Glutamatergic neuron (in vitro differentiated cells): ENCODE measurements around the gene CKS1B. TPM values are rescaled to one million over a fixed set of nuclear protein-coding genes. Genes with fewer than 3 reads are reported as not detected.

Source experiments
- DNase-seq: peaks from one replicate; pipeline ENCODE4 v3.0.0; 2022
- H3K27ac Mint-ChIP-seq: one replicate; pipeline ENCODE4 v1.8.0; 2020; ENCODE audit warnings: mild to moderate bottlenecking, mixed read lengths, inconsistent platforms; ENCODE audit not compliant: unreplicated experiment
- H3K27me3 Mint-ChIP-seq: one replicate; pipeline ENCODE4 v1.8.0; 2020; ENCODE audit warnings: mild to moderate bottlenecking, moderate library complexity, mixed read lengths, inconsistent platforms; ENCODE audit not compliant: unreplicated experiment
- H3K36me3 Mint-ChIP-seq: one replicate; pipeline ENCODE4 v1.8.0; 2020; ENCODE audit warnings: mild to moderate bottlenecking, mixed read lengths, inconsistent platforms; ENCODE audit not compliant: unreplicated experiment
- H3K4me1 Mint-ChIP-seq: one replicate; pipeline ENCODE4 v1.8.0; 2020; ENCODE audit warnings: mild to moderate bottlenecking, low read depth, mixed read lengths, inconsistent platforms; ENCODE audit not compliant: unreplicated experiment
- H3K4me3 Mint-ChIP-seq: one replicate; pipeline ENCODE4 v1.8.0; 2020; ENCODE audit warnings: mild to moderate bottlenecking, mixed read lengths, inconsistent platforms; ENCODE audit not compliant: unreplicated experiment
- H3K9me3 Mint-ChIP-seq: one replicate; pipeline ENCODE4 v1.8.0; 2020; ENCODE audit warnings: mild to moderate bottlenecking, moderate library complexity, mixed read lengths, inconsistent platforms; ENCODE audit not compliant: unreplicated experiment
- CTCF ChIP-seq: fragments of 200-600 bp; sonication (generic); IDR thresholded peaks from one replicate; pipeline ENCODE4 v1.5.0; 2021; ENCODE audit not compliant: partially characterized antibody, unreplicated experiment
- total RNA-seq: library from RNA; stranded (reverse); fragmentation: NEBNext Ultra II Directional; extraction: Animal tissue kit (Norgen Biotek cat#: 25700); gene quantifications from one replicate; pipeline ENCODE4 v1.2.1, GENCODE V29; 2021; ENCODE audit not compliant: unreplicated experiment

CKS1B gene
- total RNA-seq, 1 donor from 2014 or later: 22.8 TPM

- no peaks in the 10 kb centered on the region for H3K36me3 Mint-ChIP-seq
- TF ChIP-seq CTCF: no peak
- peaks cover 7% of the 10 kb centered on the region for H3K9me3 Mint-ChIP-seq
- H3K27me3 Mint-ChIP-seq: peaks cover 3% of the 10 kb centered on the region
- H3K4me3 Mint-ChIP-seq: peak overlapping the region; percentile 32
- peaks cover 14% of the 10 kb centered on the region for H3K4me1 Mint-ChIP-seq
- no peak for DNase-seq
- H3K27ac Mint-ChIP-seq: no peak overlapping the region
These were observed 10.8 kb upstream of the CKS1B start for GRCh38 chr1:154963643-154964042.

- peaks cover 9% of the 10 kb centered on the region for H3K9me3 Mint-ChIP-seq
- no peaks in the 10 kb centered on the region for H3K36me3 Mint-ChIP-seq
- no peak for DNase-seq
- no peak for TF ChIP-seq CTCF
- no peak overlapping the region for H3K27ac Mint-ChIP-seq
- H3K27me3 Mint-ChIP-seq: peaks cover 4% of the 10 kb centered on the region
- H3K4me3 Mint-ChIP-seq: no peak overlapping the region
- peaks cover 18% of the 10 kb centered on the region for H3K4me1 Mint-ChIP-seq
These were observed 10.1 kb upstream of the CKS1B start for GRCh38 chr1:154964359-154964758.

- Mint-ChIP-seq H3K9me3 (peaks cover 9% of the 10 kb centered on the region), H3K36me3 (no peaks in the 10 kb centered on the region), H3K27me3 (peaks cover 7% of the 10 kb centered on the region), H3K4me3 (no peak overlapping the region), H3K4me1 (peaks cover 20% of the 10 kb centered on the region), H3K27ac (no peak overlapping the region)
- no peak for DNase-seq
- no peak for TF ChIP-seq CTCF
These were observed 8.4 kb upstream of the CKS1B start for GRCh38 chr1:154966111-154966510.

GRCh38 chr1:154967331-154967950 lies 7.0 kb upstream of the CKS1B start:
- H3K9me3 Mint-ChIP-seq: peaks cover 11% of the 10 kb centered on the region
- no peaks in the 10 kb centered on the region for H3K36me3 Mint-ChIP-seq
- H3K27me3 Mint-ChIP-seq: peaks cover 9% of the 10 kb centered on the region
- no peak for TF ChIP-seq CTCF
- no peak overlapping the region for H3K4me3 Mint-ChIP-seq
- H3K27ac Mint-ChIP-seq: no peak overlapping the region
- peaks cover 28% of the 10 kb centered on the region for H3K4me1 Mint-ChIP-seq
- DNase-seq: no peak

GRCh38 chr1:154968731-154969130 lies 5.8 kb upstream of the CKS1B start:
- H3K36me3 Mint-ChIP-seq: no peaks in the 10 kb centered on the region
- DNase-seq: peak; percentile 76
- peak overlapping the region; percentile 98 for H3K4me3 Mint-ChIP-seq
- peaks cover 31% of the 10 kb centered on the region for H3K4me1 Mint-ChIP-seq
- H3K9me3 Mint-ChIP-seq: peaks cover 9% of the 10 kb centered on the region
- peaks cover 9% of the 10 kb centered on the region for H3K27me3 Mint-ChIP-seq
- H3K27ac Mint-ChIP-seq: peak overlapping the region; percentile 94
- no peak for TF ChIP-seq CTCF
